Gastrocnemius medialis (tissue), 4 donors: Measurements from ENCODE around the gene APC2. TPM values are rescaled to one million over a fixed set of nuclear protein-coding genes. Genes with fewer than 3 reads are reported as not detected.

Experiments used
- ATAC-seq, 2 donors: fragments of 150-250 bp; one replicate each; pipeline ENCODE4 v1.9.1; 2016
- DNase-seq, 2 donors: peaks; one replicate each; pipeline ENCODE4 v3.0.0-alpha.2; 2019
- H3K27ac ChIP-seq, 4 donors: fragments of 200-600 bp; sonication (generic); 1 replicate in 1 of 4; 2 replicates in 3 of 4; pipeline ENCODE4 v1.5.1; 2016 to 2018; ENCODE audit warnings: mild to moderate bottlenecking in 2 of 4, moderate library complexity in 1 of 4
- H3K27me3 ChIP-seq, 3 donors: fragments of 200-600 bp; sonication (generic) in 2 of 3; 1 replicate in 1 of 3; 2 replicates in 2 of 3; pipeline versions ENCODE4 v1.5.1 to v1.6.0; 2016 to 2019; ENCODE audit warnings: mild to moderate bottlenecking in 1 of 3, moderate library complexity in 1 of 3
- H3K36me3 ChIP-seq, 2 donors: fragments of 200-600 bp; sonication (generic) in 1 of 2; one replicate each; pipeline ENCODE4 v1.5.1; 2017 to 2018
- H3K4me1 ChIP-seq, 2 donors: fragments of 200-600 bp; sonication (generic) in 1 of 2; one replicate each; pipeline ENCODE4 v1.5.1; 2016 to 2017; ENCODE audit warnings: mild to moderate bottlenecking in 2 of 2
- H3K4me3 ChIP-seq, 4 donors: fragments of 200-600 bp; sonication (generic) in 3 of 4; 1 replicate in 1 of 4; 2 replicates in 3 of 4; pipeline ENCODE4 v1.5.1; 2016 to 2019; ENCODE audit warnings: mild to moderate bottlenecking in 2 of 4
- H3K9me3 ChIP-seq, 3 donors: fragments of 200-600 bp; sonication (generic) in 2 of 3; 1 replicate in 1 of 3; 2 replicates in 2 of 3; pipeline ENCODE4 v1.5.1; 2016 to 2019
- CTCF ChIP-seq, 5 experiments: fragments of 450-650 bp in 3 of 5; fragments of 200-600 bp in 2 of 5; sonication (generic) in 2 of 5; IDR thresholded peaks in 4 of 5; conservative IDR thresholded peaks in 1 of 5; 1 replicate in 4 of 5; 2 replicates in 1 of 5; pipeline ENCODE4 v1.5.1; 2016 to 2019; ENCODE audit warnings: antibody characterized with exemption in 5 of 5, mild to moderate bottlenecking in 3 of 5, moderate library complexity in 3 of 5
- POLR2A ChIP-seq, 2 donors: fragments of 450-650 bp; IDR thresholded peaks; one replicate each; pipeline ENCODE4 v1.6.1; 2017; ENCODE audit warnings: antibody characterized with exemption in 2 of 2, mild to moderate bottlenecking in 2 of 2, moderate library complexity in 2 of 2
- in situ Hi-C, 4 donors: fragments of 200-750 bp; cut with MboI; loops; one replicate each; pipeline versions ENCODE4 v1.15.0 to v1.8.0; 2017; ENCODE audit warnings: low sequenced_read_pairs in 4 of 4
- intact Hi-C: fragments of 100-400 bp; cut with DNase I; formaldehyde crosslinking; loops from one replicate; pipeline ENCODE4 v1.15.1; 2023; ENCODE audit warnings: low total_unique reads
- total RNA-seq, 4 donors: library from RNA; depleted of rRNA; stranded (reverse); fragments of >200 nt; gene quantifications; one replicate each; pipeline versions ENCODE4 v1.1.0 to v1.2.3, GENCODE V29; 2016

Gene APC2
- total RNA-seq, 4 donors from 2014 or later, result 0.04 TPM; not detected in 3

- no peaks in the 10 kb centered on the region for H3K9me3 ChIP-seq
- intact Hi-C loops, result no loop called here
- no peak overlapping the region for H3K27ac ChIP-seq
- no peak overlapping the region for H3K4me3 ChIP-seq
- ATAC-seq (no peak), DNase-seq (no peak)
- TF ChIP-seq POLR2A (IDR thresholded peaks at IDR 0.05), result no peak
- no peak for TF ChIP-seq CTCF (IDR thresholded peaks at IDR 0.05 in 4 of 5, conservative IDR thresholded peaks at IDR 0.05 in 1 of 5)
- peaks cover 27 to 37% (median 33%) of the 10 kb centered on the region in 3 donors for H3K27me3 ChIP-seq
- no peaks in the 10 kb centered on the region for H3K36me3 ChIP-seq
- H3K4me1 ChIP-seq, result no peaks in the 10 kb centered on the region
- in situ Hi-C loops, result no loop called here
These were observed 72.9 kb downstream of the APC2 start for GRCh38 chr19:1522838-1523237.

Other genes starting within 250 kb of the APC2 start
- gene STK11, start 244.3 kb upstream of the APC2 start, total RNA-seq, result 100 to 1,000 TPM in 3 of 4 donors, 10 to 100 TPM in 1; 91.5 to 194 (median 149) TPM
- gene CBARP, start 212.1 kb upstream of the APC2 start, total RNA-seq, result 1 to 10 TPM in 1 of 4 donors, under 1 TPM in 3; 0.10 to 1.3 (median 0.53) TPM
- 100 to 1,000 TPM; 189 to 442 (median 273) TPM for gene ATP5F1D, start 208.4 kb upstream of the APC2 start, total RNA-seq
- 100 to 1,000 TPM in 2 of 4 donors, 10 to 100 TPM in 2; 34.9 to 117 (median 86.3) TPM for gene MIDN, start 201.5 kb upstream of the APC2 start, total RNA-seq
- 100 to 1,000 TPM; 274 to 578 (median 418) TPM for gene CIRBP, start 180.8 kb upstream of the APC2 start, total RNA-seq
- gene FAM174C, start 174.6 kb upstream of the APC2 start, total RNA-seq, result 10 to 100 TPM; 18.7 to 36.7 (median 28.7) TPM
- not detected for gene EFNA2, start 164.2 kb upstream of the APC2 start, total RNA-seq
- 100 to 1,000 TPM; 259 to 497 (median 377) TPM for gene NDUFS7, start 66.2 kb upstream of the APC2 start, total RNA-seq
- gene GAMT, start 48.6 kb upstream of the APC2 start, total RNA-seq, result 100 to 1,000 TPM; 269 to 421 (median 373) TPM
- 10 to 100 TPM; 53.7 to 74.1 (median 63.4) TPM for gene DAZAP1, start 42.5 kb upstream of the APC2 start, total RNA-seq
- gene RPS15, start 11.7 kb upstream of the APC2 start, total RNA-seq, result 1,000 to 10,000 TPM; 2,323 to 3,835 (median 2,607) TPM
- gene C19orf25, start 29.1 kb downstream of the APC2 start, total RNA-seq, result 10 to 100 TPM; 18.7 to 25.7 (median 19.9) TPM
- under 1 TPM; 0.12 to 0.60 (median 0.37) TPM for gene PCSK4, start 40.2 kb downstream of the APC2 start, total RNA-seq
- gene REEP6, start 41.1 kb downstream of the APC2 start, total RNA-seq, result 1 to 10 TPM; 1.1 to 2.3 (median 1.5) TPM
- gene ADAMTSL5, start 62.9 kb downstream of the APC2 start, total RNA-seq, result 1 to 10 TPM in 3 of 4 donors, under 1 TPM in 1; 0.41 to 6.5 (median 3.0) TPM
- not detected for gene PLK5, start 74.0 kb downstream of the APC2 start, total RNA-seq
- gene MEX3D, start 118.2 kb downstream of the APC2 start, total RNA-seq, result 1 to 10 TPM; 2.4 to 7.9 (median 5.3) TPM
- 100 to 1,000 TPM in 2 of 4 donors, 10 to 100 TPM in 2; 66.9 to 147 (median 118) TPM for gene MBD3, start 142.7 kb downstream of the APC2 start, total RNA-seq
- 100 to 1,000 TPM; 106 to 173 (median 154) TPM for gene UQCR11, start 155.3 kb downstream of the APC2 start, total RNA-seq
- gene TCF3, start 202.5 kb downstream of the APC2 start, total RNA-seq, result 10 to 100 TPM; 22.0 to 58.6 (median 42.5) TPM